ENCODE results near the gene HMG20B.

GRCh38 chr19:3586707-3587346 is 14.1 kb downstream of the HMG20B start:
- TF ChIP-seq POLR2AphosphoS5 (IDR thresholded peaks at IDR 0.05; ENCODE audit: low read depth, low read length) = no peak
- no peak for TF ChIP-seq CTCF (IDR thresholded peaks at IDR 0.05; ENCODE audit: control extremely low read depth in 1 of 3, insufficient read depth in 1 of 3, low read depth in 1 of 3, low read length in 3 of 3)
- no peak for TF ChIP-seq TBP (IDR thresholded peaks at IDR 0.05; ENCODE audit: low read depth, low read length)
- no peak for TF ChIP-seq RAD21 (IDR thresholded peaks at IDR 0.05 in 1 of 2, conservative IDR thresholded peaks at IDR 0.05 in 1 of 2; ENCODE audit: low read depth in 2 of 2, low read length in 2 of 2)
- TF ChIP-seq EP300 (IDR thresholded peaks at IDR 0.05; ENCODE audit: borderline replicate concordance in 1 of 2, low read depth in 2 of 2, low read length in 2 of 2) = no peak
- TF ChIP-seq SP2 (IDR thresholded peaks at IDR 0.05; ENCODE audit: low read length) = no peak
- TF ChIP-seq TAF1 (IDR thresholded peaks at IDR 0.05; ENCODE audit: low read depth, low read length) = no peak
- TF ChIP-seq JUND (IDR thresholded peaks at IDR 0.05; ENCODE audit: low read length) = no peak
- TF ChIP-seq RFX5 (IDR thresholded peaks at IDR 0.05; ENCODE audit: borderline replicate concordance, low read depth, low read length) = no peak
